NCI-H460 (cell line): ENCODE data around the gene CLMN. TPM values are rescaled to one million over a fixed set of nuclear protein-coding genes. Genes with fewer than 3 reads are reported as not detected.
"Not testable (repeated sequence)": the region's sequence is repeated elsewhere in the genome, so short reads cannot be mapped to it uniquely, and the experiment has no call there.

Source experiments
- DNase-seq: peaks from one replicate; pipeline ENCODE4 v3.0.0-alpha.2; 2016; ENCODE audit warnings: low read depth; ENCODE audit errors: extremely low read depth
- total RNA-seq: library from RNA; depleted of rRNA; stranded (reverse); fragments of >200 nt; shearing (Covaris generic); gene quantifications from 2 replicates; pipeline ENCODE4 v1.2.3, GENCODE V29; 2014

Gene CLMN
- total RNA-seq, 1 experiment from 2014 or later: 9.0 TPM

DNA sequence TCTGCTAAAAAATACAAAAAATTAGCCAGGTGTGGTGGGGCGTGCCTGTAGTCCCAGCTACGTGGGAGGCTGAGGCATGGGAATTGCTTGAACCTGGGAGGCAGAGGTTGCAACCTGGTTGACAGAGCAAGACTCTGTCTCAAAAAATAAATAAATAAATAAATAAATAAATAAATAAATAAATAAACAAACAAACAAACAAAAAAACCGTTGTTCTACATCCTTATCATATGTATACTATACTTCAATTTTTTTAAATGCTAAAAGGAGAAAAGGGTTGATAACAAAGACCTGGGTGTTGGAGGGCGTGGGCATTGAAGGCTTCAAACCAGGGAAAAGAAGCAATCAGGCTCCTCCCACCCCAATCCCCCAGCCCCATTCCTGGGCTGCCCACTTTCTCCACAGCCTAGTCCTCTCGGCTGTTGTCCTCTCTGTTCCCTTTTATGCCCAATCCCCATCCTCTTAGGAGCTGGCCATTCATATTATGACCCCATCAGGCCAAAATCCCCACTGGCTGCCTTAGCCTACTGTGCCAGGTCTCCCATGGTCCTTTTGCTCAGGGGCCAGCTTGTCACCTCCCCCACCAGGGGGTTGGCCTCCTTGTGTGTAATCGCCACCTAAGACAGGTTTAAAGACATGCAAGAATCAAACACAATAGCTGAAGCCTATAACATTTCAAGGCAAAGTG lies 30.2 kb downstream of the CLMN start:
- DNase-seq: no peak

DNA sequence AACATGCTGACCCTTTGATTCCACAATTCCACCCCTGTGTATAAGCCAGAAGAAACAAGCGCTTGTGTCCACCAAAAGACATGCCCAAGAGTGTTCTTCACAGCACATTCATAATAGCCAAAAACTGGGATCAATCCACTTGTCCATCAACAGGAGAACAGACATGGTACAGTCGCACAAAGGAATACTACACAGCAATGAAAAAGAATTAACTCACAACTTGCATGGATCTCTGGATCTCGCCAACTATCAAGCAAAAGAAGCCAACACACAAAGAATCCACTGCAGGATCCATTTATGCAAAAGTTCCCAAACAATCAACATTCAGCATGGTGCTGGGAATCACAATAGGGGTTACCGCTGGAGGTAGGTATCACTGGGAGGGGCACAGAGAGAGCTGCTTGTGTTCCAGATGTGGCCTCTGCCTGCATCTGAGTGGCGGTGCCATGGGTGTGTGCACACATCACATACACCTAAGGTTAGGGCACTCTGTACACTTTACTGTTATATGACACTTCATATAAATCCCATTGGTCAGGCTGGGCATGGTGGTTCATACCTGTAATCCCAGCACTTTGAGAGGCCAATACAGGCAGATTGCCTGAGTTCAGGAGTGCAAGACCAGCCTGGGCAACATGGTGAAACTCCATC lies 30.9 kb downstream of the CLMN start:
- DNase-seq: no peak

DNA sequence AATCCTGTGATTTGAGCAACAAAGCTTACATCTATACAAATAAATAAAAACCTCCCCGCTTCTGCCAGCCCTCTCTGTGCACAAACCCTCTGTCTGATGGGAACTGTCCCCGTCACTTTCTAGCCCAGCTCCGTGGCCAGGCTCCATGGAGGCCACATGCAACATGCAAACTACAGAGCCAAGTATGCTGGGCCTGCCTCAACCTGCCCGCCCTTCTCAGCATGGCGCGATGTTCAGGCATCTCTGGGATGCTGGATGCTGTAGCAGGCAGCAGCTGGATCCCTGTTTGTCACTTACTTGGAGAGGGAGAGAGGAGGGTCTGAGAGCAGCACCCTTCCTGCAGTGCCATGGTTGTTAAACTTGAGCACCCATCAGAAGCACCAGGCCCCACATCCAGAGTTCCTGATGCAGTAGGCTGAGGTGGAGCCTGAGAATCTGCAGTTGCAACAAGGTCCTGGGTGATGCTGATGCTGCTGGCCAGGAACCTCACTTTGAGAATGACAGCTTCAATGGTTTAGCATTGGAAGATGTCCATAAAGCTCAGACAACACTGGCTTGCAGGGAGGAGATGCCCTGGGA lies 32.4 kb downstream of the CLMN start:
- DNase-seq: no peak

DNA sequence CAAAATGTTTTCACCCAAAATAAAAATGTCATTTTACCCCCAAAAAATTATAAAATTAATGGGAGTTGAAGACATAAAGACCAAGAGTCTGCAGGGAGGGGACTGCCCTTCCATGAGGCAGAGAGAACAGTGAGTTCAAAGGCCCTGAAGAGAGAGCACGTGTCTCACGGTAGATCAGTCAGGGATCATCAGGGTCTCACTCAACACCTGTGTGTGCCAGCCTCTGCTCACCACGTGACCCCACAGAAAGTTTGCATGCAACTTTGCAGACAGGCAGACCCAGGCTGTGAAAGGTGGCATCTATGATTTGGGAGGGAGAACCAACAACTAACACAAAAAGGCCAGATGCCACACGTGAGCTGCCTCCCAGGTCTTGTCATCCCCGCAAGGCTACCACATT lies 33.1 kb downstream of the CLMN start:
- DNase-seq: no peak

DNA sequence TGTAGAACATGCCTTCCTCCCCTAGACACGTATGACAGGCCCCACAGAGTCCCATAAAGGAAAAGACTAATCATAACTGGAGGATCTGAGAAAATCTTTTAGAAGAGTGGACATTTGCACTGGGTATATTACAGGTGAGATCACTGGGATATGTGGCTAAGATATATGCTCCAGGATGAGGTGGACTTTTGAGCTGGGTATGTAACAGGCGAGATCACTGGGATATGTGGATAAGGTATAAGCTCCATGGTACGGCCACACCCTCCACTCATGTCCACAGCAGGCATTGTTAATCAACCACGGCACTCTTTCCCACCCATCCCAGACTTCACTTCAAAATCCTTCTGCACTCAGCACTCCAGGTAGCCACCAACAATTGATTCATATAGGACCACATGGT lies 34.1 kb downstream of the CLMN start:
- DNase-seq: no peak

DNA sequence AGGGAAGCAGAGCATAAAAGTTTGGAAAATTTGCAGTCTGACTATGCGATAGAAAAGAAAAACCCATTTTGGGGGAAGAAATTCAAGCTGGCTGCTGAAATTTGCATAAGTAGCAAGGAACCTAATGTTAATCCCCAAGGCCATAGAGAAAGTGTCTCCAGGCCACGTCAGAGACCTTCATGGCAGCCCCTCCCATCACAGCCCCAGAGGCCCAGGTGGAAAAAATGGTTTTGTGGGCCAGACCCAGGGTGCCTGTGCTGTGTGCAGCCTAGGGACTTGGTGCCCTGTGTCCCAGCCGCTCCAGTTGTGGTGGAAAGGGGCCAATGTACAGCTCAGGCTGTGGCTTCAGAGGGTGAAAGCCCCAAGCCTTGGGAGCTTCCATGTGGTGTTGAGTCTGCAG lies 35.9 kb downstream of the CLMN start:
- not testable (repeated sequence) for DNase-seq

DNA sequence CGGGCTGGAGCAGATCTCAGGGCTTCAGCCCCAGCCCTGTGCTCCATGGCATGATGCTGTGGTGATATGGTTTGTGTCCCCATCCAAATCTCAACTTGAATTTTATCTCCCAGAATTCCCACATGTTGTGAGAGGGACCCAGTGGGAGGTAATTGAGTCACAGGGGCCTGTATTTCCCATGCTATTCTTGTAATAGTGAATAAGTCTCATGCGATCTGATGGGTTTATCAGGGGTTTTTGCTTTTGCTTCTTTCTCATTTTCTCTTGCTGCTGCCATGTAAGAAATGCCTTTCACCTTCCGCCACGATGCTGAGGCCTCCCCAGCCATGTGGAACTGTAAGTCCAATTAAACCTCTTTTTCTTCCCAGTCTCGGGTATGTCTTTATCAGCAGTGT lies 36.7 kb downstream of the CLMN start:
- DNase-seq: not testable (repeated sequence)

DNA sequence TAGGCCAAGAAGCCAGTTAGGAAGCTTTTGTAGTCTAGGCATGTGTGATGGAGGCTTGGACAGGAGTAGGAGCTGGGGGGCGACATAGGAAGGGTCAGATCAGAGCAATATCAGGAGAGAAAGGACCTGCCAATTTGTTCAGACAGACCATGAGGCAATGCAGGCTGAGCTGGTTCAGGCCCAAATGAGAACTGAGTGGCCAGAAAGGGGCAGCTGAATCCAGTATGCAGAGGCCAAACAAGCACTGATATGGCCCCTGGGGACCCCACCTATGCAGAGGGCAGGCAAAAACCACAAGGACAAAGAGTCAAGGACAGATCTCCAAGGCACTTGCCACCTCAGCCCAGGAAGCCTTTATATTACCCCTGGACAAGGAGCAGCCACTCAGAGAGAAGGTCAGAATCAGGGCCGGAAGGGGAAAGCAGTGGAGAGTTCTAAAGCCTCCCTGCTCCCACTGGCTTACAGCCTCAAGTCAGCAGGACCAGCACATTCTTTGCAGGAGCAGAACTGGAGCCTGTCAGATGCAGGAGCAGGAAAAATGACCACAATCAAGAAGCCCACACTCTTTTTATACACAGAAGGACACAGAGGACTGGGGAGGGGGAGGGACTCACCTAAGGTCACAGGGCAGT lies 37.2 kb downstream of the CLMN start:
- DNase-seq: no peak

DNA sequence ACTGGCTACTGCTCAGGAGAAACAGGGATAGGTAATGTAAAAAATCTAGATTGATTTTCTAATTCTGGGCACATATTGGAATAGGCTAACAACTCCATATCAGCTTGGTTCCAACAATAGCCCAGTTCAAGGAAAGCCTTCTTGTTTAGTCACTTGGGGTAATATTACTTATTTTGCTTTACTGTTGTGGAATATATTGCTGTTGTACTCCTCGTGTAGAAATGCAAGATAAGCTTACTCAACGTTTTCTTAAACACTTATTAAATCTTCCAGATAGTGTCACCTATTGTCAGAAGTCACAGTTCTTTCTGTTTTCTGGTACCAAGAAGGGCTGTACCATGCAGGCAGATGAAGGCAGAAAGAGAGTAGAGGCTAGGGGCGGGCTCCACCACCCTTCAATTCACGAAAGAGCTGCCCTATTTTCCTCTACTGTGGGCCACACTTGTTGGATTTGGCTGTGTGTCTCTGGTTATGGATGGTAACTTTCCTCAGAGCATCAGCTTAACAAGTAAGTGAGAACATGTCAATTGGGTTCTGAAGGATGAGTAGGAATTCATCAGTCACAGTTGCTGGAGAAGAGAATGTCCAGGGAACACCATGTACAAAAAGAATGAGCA lies 38.0 kb downstream of the CLMN start:
- DNase-seq: no peak

DNA sequence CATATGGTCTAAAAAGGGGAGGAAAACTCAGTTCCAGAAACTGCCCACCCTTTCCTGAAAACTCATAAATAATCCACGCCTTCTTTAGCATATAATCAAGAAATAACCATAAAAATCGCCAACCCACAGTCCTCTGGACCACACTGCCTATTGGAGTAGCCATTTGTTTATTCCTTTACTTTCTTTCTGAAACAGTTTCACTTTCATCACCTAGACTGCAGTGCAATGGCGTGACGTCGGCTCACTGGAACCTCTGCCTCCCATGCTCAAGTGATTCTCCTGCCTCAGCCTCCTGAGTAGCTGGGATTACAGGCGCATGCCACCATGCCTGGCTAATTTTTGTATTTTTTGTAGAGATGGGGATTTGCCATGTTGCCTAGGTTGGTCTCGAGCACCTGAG lies 44.2 kb downstream of the CLMN start:
- no peak for DNase-seq

DNA sequence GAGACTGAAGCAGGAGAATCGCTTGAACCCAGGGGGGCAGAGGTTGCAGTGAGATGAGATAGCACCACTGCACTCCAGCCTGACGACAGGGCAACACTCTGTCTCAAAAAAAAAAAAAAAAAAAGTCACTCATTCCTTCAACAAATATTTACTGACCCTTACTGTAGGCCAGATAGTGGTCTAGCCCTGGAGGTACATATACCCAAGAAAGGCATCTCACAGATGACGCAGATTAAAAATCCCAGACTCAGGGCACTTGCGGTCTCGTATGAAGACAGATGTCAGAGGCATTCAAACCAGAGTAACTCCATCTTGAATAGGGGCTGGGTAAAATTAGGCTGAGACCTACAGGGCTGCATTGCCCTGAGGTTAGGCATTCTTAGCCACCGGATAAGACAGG lies 44.8 kb downstream of the CLMN start:
- no peak for DNase-seq

DNA sequence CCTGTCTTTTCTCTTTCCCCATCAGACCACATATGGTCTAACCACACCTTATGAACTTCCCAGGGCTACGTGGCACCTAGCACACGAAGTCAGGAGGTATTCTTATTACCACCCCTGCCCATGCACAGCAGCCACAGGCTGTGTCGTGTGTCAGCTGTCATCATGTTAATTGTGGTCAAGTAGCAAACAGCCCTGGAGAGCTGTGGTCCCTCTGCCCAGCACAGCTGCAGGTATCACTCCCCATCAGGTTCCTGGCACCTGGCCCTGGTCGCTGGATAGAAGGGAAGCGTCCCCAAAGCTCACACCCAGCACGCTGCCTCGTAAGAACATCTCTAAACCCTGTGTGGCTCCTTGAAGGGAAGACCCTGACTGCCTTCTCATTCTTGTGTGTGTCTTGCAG lies 45.4 kb downstream of the CLMN start:
- DNase-seq: no peak

DNA sequence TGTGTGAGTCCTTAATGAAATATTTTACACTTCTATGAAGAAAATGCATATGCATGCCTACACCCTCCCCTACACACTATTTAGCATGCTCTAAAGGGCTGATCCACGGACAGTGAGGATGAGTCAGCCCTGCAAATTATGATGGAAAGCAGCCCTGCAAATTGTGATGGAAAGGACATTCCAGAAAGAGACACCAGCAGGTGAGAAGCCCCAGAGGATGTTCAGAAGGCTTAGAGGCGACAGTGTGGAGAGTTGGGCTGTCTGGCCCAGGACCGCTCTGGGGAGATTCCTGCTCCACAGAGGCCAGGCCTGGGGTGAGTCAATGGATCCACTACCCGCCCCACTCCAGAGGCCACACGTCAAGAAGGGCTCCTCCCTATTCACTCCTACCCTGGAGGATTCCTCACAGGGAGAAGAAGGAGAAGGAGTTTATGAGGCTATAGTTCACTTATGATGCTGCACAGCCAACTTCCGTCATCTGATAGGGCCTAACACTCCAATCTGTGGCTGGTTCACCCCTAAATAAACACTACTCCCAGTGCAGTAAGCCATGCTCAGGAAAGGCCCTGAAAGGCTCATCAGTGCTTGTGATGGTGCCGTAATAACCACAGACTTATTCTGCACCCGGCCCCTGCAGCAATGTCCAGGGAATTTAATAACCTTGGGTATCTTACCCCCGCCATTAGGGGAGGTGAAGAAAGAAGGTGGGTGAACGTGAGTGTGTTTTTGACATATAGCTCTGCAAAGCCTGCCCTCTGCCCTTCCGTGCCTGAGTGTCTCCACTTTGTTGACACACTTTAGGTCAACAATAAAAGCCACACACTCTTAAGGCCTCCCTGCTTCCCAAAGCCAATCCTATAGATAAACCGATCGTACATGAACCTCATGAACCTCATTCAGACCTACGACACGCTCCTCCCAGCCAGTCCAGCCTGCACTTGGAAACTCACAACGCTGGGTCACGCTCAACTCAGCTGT lies 46.4 kb downstream of the CLMN start:
- DNase-seq: peak; percentile 54

DNA sequence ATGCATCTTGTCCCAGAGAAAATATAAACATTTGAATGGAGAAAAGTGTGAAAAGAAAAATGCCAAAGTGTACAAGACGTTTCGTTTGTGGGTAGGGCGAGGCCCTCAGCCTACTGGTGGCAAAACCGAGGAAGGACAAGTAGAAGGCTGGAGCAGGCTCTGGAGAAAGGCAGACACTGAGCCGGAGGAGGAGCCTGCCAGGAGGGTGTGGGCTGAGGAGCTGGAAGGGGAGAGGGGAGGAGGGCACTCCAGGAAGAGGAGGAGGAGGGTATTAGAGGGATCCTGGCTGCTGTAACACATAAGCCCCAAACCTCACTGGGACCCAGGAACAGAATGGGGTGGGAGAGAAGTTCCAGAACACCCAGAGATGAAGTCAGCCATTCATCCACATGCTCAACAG lies 47.7 kb downstream of the CLMN start:
- no peak for DNase-seq

DNA sequence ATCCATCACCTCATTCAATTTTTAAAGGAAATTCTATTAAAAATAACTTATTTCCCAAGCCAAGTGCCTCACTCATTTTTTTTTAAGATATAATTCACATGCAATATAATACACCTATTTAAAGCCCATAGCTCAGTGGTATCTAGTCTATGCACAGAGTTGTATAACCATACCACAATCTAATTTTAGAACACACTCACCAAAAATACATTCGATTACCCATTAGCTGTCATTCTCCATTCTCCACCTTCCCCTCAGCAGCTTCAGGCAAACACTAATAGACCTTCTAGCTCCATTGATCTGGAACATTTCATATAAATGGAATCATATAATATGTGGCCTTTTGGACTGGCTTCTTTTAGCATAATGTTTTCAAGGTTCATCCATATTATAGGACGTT lies 49.5 kb downstream of the CLMN start:
- no peak for DNase-seq

DNA sequence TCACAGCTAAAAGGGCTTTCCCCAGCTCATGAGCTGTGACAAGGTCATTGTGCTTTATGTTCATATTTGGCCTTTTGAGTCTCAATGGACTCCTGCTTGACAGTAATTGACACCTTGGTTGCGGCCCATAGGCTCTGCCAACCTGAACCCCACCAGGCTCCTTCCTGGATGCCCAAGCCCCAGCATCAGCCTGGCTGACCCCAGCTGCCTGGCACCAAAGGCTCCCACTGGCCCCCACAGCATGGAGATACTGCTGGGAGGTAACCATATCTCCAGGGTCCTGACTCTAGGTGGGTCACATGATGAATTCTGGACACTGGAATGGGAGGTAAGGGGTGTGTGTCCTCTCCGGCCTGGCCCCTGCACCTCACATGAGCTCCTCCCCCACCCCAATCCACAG lies 50.2 kb downstream of the CLMN start:
- no peak for DNase-seq

DNA sequence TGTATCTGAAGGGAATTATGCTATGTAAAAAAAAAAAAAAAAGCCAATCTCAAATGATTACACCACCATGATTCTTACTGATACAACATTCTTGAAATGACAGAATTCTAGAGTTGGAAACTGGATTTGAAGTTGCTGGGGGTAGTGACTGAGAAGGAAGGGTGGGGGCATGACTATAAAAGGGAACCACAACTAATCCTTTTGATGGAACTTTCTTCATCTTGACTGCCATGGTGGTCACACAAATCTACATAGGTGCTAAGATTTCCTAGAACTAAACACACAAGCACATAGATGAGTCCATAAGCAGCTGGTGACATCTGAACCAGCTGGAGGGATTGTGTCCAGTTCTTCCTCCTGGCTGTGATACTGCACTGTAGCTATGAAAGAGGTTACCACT lies 51.4 kb downstream of the CLMN start:
- DNase-seq: no peak

DNA sequence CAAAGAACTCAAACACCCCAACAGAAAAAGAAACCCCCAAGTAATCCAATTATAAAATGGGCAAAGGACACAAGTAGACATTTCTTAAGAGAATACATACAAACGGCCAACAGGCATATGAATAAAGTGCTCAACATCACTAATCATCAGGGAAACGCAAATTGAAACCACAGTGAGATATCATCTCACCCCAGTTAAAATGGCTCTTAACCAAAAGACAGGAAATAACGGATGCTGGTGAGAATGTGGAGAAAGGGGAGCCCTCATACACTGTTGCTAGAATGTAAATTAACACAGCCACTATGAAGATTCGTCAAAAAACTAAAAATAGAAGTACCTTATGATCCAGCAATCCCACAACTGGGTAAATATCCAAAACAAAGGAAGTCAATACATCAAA lies 52.4 kb downstream of the CLMN start:
- DNase-seq: no peak

DNA sequence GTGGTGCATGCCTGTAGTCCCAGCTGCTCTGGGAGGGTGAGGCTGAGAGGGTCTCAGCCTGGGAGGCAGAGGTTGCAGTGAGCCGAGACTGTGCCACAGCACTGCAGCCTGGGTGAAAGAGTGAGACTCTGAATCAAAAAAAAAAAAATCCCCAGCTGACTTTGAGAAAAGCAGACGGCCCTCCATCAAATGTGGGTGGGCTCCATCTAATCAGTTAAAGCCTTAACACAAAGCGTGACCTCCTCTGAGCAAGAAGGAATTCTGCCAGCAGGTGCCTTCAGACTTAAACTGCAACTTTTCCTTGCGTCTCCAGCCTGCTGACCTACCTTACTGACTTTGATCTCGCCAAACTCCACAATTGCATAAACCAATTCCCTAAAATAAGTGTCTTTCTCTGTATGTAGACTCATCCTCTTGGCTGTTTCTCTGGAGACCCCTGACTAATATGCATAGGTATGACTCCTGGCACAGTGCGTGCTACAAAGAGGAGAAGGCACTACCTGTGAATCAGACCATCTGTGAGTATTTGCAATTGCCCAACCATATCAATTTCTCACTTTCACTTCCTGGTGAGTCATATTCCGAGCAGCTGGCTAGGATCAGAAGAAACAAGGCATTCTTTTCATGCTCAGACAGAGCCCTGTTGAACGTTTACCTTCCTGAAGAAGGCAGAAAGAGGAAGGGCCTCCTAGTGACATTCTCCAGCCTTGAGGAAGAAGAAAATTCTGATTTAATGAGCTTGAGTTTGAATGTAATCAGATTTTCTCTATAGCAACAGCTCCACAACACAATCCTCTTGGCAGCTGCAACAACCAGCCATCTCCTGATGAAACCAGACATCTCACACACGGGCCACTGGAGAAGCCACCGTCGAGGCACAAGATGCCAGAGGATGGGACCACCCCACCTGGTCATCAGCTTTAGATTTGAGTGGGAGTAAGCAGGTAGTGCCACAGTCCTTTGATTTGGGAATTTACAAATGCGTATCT lies 54.3 kb downstream of the CLMN start:
- DNase-seq: peak; percentile 86
